Measurements from ENCODE around the gene FBXO36.

The FBXO36 gene

GRCh38 chr2:230050136-230050535, 127.8 kb downstream of the FBXO36 start:
- DNase-seq (ENCODE audit: low spot score), result no peak

DNA sequence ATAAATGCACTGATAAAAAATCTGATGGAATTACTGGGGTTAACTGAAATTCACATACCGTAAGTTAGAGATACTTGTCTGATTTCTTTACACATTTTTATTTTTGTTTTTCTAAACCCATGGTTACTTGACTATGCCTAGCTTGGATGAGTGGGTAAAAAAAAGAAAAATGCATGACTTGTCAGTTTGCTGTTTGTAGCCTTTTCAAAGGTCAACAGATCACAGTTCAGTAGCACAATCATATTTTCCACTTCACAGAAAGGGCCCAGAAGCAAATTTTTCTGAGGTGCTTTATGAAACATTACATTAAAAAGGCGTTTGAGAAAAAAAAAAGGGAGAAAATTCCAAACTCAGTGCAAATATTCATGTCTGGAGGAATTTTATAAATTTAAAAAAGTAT, 130.0 kb downstream of the FBXO36 start:
- DNase-seq (ENCODE audit: low spot score), result no peak

DNA sequence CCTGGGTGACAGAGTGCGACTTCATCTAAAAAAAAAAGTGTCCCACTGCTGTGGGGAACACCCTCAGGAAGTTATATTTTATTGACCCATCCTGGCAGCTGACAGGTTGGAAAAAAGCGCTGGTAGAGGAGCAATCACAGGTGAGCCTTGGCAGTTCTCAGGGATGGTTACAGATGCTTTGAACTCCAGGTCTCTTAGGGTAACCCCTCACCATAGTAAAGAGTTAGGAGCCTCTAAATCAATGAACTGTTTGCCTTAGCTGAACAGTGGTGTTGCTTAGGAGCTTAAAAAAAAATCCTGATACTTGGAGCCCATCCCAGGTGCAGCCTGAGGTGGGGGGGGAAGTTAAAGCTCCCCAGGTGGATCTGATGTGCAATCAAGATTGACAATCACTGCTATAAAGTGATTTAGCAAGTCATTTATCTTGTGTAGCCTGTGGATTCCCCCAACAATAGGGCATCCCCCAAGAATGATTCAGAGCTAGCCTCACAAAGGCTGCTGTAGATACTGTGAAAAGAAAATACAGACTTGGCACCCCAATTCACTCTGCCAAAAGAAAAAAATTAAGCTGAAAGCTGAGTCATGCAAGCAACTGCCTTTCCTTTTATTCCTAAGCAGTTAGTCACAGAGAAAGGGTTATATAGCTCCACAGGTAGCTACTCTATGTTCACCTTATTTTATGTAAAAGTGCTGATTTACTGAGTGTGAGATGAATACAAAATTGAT, 131.6 kb downstream of the FBXO36 start:
- no peak for DNase-seq (ENCODE audit: low spot score)

DNA sequence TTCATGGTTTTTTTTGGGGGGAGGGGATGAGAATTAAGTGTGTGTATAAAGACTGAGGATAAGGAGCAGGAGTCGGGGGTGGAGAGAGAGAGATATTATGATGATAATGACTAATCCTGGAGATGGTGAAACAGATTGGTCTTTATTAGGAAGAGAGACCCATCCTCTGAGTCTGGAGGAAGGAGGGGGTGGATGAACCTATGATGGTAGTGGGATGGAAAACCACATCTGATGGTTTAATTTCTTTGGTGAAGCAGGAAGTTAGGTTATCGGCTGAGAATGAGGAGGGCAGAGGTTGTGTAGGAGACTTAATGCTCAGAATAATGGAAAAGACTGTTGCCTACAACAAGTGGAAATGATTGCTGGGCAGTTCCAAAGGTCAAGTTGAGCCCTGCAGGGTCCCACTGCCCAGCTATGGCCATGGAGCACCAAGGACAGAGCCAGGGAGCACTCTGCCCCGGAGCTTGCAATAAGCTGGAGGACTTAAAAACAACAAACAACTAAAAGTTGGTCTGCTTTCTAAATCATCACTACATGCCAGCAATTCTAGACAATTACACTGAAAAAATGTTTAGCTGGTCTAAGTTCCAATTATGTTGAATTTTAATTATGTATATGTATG, 138.5 kb downstream of the FBXO36 start:
- DNase-seq (ENCODE audit: low spot score), result no peak

Data from hematopoietic multipotent progenitor cell treated with erythropoietin and hydrocortisone succinate and interleukin-3 and kit ligand, for 17 days (in vitro differentiated cells).